HEK293 (cell line): ENCODE measurements around the gene NAT14.

Source experiments
- BCL11B ChIP-seq: fragments of 450-650 bp; formaldehyde crosslinking; IDR thresholded peaks from 2 replicates; pipeline ENCODE4 v1.5.1; 2016; ENCODE audit warnings: low read depth, missing biosample characterization, missing genetic modification characterization
- GLI4 ChIP-seq: fragments of 450-650 bp; formaldehyde crosslinking; IDR thresholded peaks from 2 replicates; pipeline ENCODE4 v1.5.1; 2016; ENCODE audit warnings: missing biosample characterization, missing genetic modification characterization
- IKZF3 ChIP-seq: fragments of 450-650 bp; IDR thresholded peaks from 2 replicates; pipeline ENCODE4 v1.5.0; 2018; ENCODE audit warnings: missing biosample characterization, mild to moderate bottlenecking, missing genetic modification characterization, moderate library complexity
- KLF16 ChIP-seq: fragments of 450-650 bp; formaldehyde crosslinking; IDR thresholded peaks from 2 replicates; pipeline ENCODE4 v1.5.1; 2017; ENCODE audit warnings: missing biosample characterization, missing genetic modification characterization
- KLF9 ChIP-seq: fragments of 450-650 bp; formaldehyde crosslinking; IDR thresholded peaks from 2 replicates; pipeline ENCODE4 v1.5.1; 2016; ENCODE audit warnings: missing biosample characterization, missing genetic modification characterization, low read depth
- MZF1 ChIP-seq: fragments of 450-650 bp; formaldehyde crosslinking; IDR thresholded peaks from 2 replicates; pipeline ENCODE4 v1.5.1; 2017; ENCODE audit warnings: missing biosample characterization, missing genetic modification characterization, borderline replicate concordance
- SP7 ChIP-seq: fragments of 450-650 bp; formaldehyde crosslinking; IDR thresholded peaks from 2 replicates; pipeline ENCODE4 v1.5.1; 2016; ENCODE audit warnings: missing biosample characterization, missing genetic modification characterization
- ZBTB26 ChIP-seq: fragments of 450-650 bp; formaldehyde crosslinking; optimal IDR thresholded peaks from 2 replicates; pipeline ENCODE3; 2016; ENCODE audit warnings: missing biosample characterization, mild to moderate bottlenecking, missing genetic modification characterization
- ZBTB49 ChIP-seq: fragments of 450-650 bp; formaldehyde crosslinking; IDR thresholded peaks from 2 replicates; pipeline ENCODE4 v1.5.1; 2016; ENCODE audit warnings: missing biosample characterization, missing genetic modification characterization, low read depth
- ZEB2 ChIP-seq: fragments of 450-650 bp; formaldehyde crosslinking; IDR thresholded peaks from 2 replicates; pipeline ENCODE4 v1.5.1; 2016; ENCODE audit warnings: missing biosample characterization, missing genetic modification characterization
- ZFHX2 ChIP-seq: fragments of 450-650 bp; formaldehyde crosslinking; conservative IDR thresholded peaks from 2 replicates; pipeline ENCODE4 v1.5.1; 2016; ENCODE audit warnings: missing biosample characterization, missing genetic modification characterization
- ZFP37 ChIP-seq: fragments of 450-650 bp; formaldehyde crosslinking; IDR thresholded peaks from 2 replicates; pipeline ENCODE4 v1.5.1; 2016; ENCODE audit warnings: missing biosample characterization, missing genetic modification characterization
- ZNF2 ChIP-seq: fragments of 450-650 bp; formaldehyde crosslinking; IDR thresholded peaks from 2 replicates; pipeline ENCODE4 v1.5.1; 2016; ENCODE audit warnings: missing biosample characterization, missing genetic modification characterization
- ZNF202 ChIP-seq: fragments of 450-650 bp; formaldehyde crosslinking; IDR thresholded peaks from 2 replicates; pipeline ENCODE4 v1.5.1; 2016; ENCODE audit warnings: missing biosample characterization, missing genetic modification characterization, borderline replicate concordance
- ZNF366 ChIP-seq: fragments of 450-650 bp; formaldehyde crosslinking; conservative IDR thresholded peaks from 2 replicates; pipeline ENCODE4 v1.5.1; 2016; ENCODE audit warnings: missing biosample characterization, missing genetic modification characterization
- ZNF473 ChIP-seq: fragments of 450-650 bp; formaldehyde crosslinking; IDR thresholded peaks from 2 replicates; pipeline ENCODE4 v1.5.1; 2017; ENCODE audit warnings: missing biosample characterization, missing genetic modification characterization
- ZNF48 ChIP-seq: fragments of 450-650 bp; formaldehyde crosslinking; IDR thresholded peaks from 2 replicates; pipeline ENCODE4 v1.5.1; 2016; ENCODE audit warnings: missing biosample characterization, missing genetic modification characterization
- ZNF654 ChIP-seq: fragments of 450-650 bp; formaldehyde crosslinking; IDR thresholded peaks from 2 replicates; pipeline ENCODE4 v1.5.1; 2016; ENCODE audit warnings: low read depth, missing biosample characterization, missing genetic modification characterization
- TF ChIP-seq, protein P1 (sequence below): fragments of 450-650 bp; formaldehyde crosslinking; IDR thresholded peaks from 2 replicates; pipeline ENCODE4 v1.5.1; 2016; ENCODE audit warnings: missing biosample characterization, missing genetic modification characterization
- TF ChIP-seq, protein P2 (sequence below): sonication (generic); formaldehyde crosslinking; IDR thresholded peaks from 2 replicates; pipeline ENCODE4 v1.8.1; 2022; ENCODE audit warnings: mild to moderate bottlenecking, moderate library complexity, missing genetic modification reagents
- TF ChIP-seq, protein P3 (sequence below): fragments of 450-650 bp; formaldehyde crosslinking; IDR thresholded peaks from 2 replicates; pipeline ENCODE4 v1.5.1; 2016; ENCODE audit warnings: missing biosample characterization, missing genetic modification characterization
- TF ChIP-seq, protein P4 (sequence below): fragments of 450-650 bp; formaldehyde crosslinking; IDR thresholded peaks from 2 replicates; pipeline ENCODE4 v1.5.1; 2016; ENCODE audit warnings: missing biosample characterization, missing genetic modification characterization

Gene NAT14

GRCh38 chr19:55516878-55517620 is 32.1 kb downstream of the NAT14 start (continued):
- peak; percentile 77 for TF ChIP-seq ZFHX2
- TF ChIP-seq ZNF366 = peak; percentile 71
- TF ChIP-seq SP7 (tag by site-specific recombination) = peak; percentile 58; the same call in 1 of the 2 replicates
- no peak for TF ChIP-seq ZBTB49
- peak; percentile 97 for TF ChIP-seq BCL11B (tag by site-specific recombination)
- peak; percentile 58 for TF ChIP-seq ZNF654 (tag by site-specific recombination)
- peak; percentile 77; the same call in 1 of the 2 replicates for TF ChIP-seq KLF16 (tag by site-specific recombination)
- TF ChIP-seq ZNF473 (tag by site-specific recombination) = no peak
- TF ChIP-seq, protein P1, sequence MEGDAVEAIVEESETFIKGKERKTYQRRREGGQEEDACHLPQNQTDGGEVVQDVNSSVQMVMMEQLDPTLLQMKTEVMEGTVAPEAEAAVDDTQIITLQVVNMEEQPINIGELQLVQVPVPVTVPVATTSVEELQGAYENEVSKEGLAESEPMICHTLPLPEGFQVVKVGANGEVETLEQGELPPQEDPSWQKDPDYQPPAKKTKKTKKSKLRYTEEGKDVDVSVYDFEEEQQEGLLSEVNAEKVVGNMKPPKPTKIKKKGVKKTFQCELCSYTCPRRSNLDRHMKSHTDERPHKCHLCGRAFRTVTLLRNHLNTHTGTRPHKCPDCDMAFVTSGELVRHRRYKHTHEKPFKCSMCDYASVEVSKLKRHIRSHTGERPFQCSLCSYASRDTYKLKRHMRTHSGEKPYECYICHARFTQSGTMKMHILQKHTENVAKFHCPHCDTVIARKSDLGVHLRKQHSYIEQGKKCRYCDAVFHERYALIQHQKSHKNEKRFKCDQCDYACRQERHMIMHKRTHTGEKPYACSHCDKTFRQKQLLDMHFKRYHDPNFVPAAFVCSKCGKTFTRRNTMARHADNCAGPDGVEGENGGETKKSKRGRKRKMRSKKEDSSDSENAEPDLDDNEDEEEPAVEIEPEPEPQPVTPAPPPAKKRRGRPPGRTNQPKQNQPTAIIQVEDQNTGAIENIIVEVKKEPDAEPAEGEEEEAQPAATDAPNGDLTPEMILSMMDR (tag by site-specific recombination) = peak; percentile 97
- peak; percentile 86 for TF ChIP-seq KLF9
- TF ChIP-seq IKZF3 (tag by site-specific recombination) = peak; percentile 65; the same call in 1 of the 2 replicates
- peak; percentile 65; the same call in 1 of the 2 replicates for TF ChIP-seq GLI4 (tag by site-specific recombination)
- peak; percentile 28; the same call in 1 of the 2 replicates for TF ChIP-seq ZFP37 (tag by site-specific recombination)
- TF ChIP-seq ZEB2 = peak; percentile 81
- TF ChIP-seq, protein P2, sequence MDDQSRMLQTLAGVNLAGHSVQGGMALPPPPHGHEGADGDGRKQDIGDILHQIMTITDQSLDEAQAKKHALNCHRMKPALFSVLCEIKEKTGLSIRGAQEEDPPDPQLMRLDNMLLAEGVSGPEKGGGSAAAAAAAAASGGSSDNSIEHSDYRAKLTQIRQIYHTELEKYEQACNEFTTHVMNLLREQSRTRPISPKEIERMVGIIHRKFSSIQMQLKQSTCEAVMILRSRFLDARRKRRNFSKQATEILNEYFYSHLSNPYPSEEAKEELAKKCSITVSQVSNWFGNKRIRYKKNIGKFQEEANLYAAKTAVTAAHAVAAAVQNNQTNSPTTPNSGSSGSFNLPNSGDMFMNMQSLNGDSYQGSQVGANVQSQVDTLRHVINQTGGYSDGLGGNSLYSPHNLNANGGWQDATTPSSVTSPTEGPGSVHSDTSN (CRISPR knock-in tag) = 0 out of 2 replicates have a peak, but pooled peaks have one; percentile 33
- TF ChIP-seq MZF1 (tag by site-specific recombination) = no peak
- TF ChIP-seq, protein P3, sequence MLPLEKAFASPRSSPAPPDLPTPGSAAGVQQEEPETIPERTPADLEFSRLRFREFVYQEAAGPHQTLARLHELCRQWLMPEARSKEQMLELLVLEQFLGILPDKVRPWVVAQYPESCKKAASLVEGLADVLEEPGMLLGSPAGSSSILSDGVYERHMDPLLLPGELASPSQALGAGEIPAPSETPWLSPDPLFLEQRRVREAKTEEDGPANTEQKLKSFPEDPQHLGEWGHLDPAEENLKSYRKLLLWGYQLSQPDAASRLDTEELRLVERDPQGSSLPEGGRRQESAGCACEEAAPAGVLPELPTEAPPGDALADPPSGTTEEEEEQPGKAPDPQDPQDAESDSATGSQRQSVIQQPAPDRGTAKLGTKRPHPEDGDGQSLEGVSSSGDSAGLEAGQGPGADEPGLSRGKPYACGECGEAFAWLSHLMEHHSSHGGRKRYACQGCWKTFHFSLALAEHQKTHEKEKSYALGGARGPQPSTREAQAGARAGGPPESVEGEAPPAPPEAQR (tag by site-specific recombination) = no peak
- TF ChIP-seq ZNF202 (tag by site-specific recombination) = no peak
- TF ChIP-seq ZBTB26 (tag by site-specific recombination) = peak; percentile 65
- TF ChIP-seq, protein P4, sequence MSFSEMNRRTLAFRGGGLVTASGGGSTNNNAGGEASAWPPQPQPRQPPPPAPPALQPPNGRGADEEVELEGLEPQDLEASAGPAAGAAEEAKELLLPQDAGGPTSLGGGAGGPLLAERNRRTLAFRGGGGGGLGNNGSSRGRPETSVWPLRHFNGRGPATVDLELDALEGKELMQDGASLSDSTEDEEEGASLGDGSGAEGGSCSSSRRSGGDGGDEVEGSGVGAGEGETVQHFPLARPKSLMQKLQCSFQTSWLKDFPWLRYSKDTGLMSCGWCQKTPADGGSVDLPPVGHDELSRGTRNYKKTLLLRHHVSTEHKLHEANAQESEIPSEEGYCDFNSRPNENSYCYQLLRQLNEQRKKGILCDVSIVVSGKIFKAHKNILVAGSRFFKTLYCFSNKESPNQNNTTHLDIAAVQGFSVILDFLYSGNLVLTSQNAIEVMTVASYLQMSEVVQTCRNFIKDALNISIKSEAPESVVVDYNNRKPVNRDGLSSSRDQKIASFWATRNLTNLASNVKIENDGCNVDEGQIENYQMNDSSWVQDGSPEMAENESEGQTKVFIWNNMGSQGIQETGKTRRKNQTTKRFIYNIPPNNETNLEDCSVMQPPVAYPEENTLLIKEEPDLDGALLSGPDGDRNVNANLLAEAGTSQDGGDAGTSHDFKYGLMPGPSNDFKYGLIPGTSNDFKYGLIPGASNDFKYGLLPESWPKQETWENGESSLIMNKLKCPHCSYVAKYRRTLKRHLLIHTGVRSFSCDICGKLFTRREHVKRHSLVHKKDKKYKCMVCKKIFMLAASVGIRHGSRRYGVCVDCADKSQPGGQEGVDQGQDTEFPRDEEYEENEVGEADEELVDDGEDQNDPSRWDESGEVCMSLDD (tag by site-specific recombination) = peak; percentile 36
- 0 out of 2 replicates have a peak, but pooled peaks have one; percentile 58 for TF ChIP-seq ZNF2 (tag by site-specific recombination)
- no peak for TF ChIP-seq ZNF48
- TF ChIP-seq, all 188 proteins: peak for 39
